ENCODE results near the gene SPOCK1.

DNA sequence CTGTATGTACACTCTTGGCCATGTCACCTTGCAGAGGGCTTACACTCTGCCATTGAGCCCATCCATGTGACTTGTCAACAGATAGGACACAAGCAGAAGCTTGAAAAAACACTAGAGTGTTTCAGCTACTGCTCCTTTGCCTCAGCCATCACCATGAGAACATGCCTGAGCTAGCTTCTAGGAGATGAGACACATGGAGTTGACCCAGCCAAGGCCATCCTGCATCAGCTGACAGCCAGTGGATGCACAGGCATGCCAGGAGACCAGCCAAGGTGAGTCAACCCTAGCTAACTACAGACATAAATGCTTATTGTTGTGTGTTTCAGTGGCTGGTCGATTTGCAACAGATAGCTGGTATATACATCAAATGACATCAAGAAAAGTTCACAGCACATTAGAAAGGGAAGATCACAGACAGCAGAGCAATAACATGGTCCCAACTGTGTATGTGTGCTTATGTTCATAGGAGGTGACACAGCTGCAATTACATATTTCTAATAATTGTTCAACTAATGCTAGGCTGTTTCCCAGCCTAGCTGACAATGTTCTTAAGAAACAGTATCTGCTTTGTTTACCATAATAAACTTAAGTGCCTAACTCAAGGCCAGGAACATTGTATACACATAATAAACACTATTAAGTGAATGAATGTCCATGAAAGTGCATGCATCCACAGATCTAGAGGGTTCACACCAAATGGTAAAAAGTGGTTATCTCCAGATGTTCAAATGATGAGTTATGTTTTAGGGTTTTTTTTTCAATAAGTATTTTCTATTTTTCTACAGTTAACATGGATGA is 105.7 kb downstream of the SPOCK1 start:
- TF ChIP-seq POLR2A (IDR thresholded peaks at IDR 0.05): no peak
- TF ChIP-seq CTCF (IDR thresholded peaks at IDR 0.05 in 8 of 11, conservative IDR thresholded peaks at IDR 0.05 in 3 of 11): no peak
- no peak for TF ChIP-seq POLR2AphosphoS5 (IDR thresholded peaks at IDR 0.05)
